Spleen (tissue), 11 donors: ENCODE data around the gene ROR1. TPM values are rescaled to one million over a fixed set of nuclear protein-coding genes. Genes with fewer than 3 reads are reported as not detected.

Experiments used
- DNase-seq: peaks from one replicate; pipeline ENCODE4 v3.0.0-alpha.2; 2020
- H3K27ac ChIP-seq, 8 donors: fragments of 200-600 bp; sonication (generic) in 7 of 8; 1 replicate in 4 of 8; 2 replicates in 4 of 8; pipeline versions ENCODE4 v1.5.0 to v1.8.0; 2016 to 2021; ENCODE audit warnings: inconsistent platforms in 4 of 8, mild to moderate bottlenecking in 4 of 8, moderate library complexity in 1 of 8
- H3K27me3 ChIP-seq, 7 donors: fragments of 200-600 bp; sonication (generic) in 6 of 7; replicated peaks in 1 of 7; 1 replicate in 4 of 7; 2 replicates in 3 of 7; pipeline versions ENCODE4 v1.5.0 to v1.8.0; 2016 to 2021; ENCODE audit warnings: inconsistent platforms in 3 of 7, mild to moderate bottlenecking in 1 of 7
- H3K36me3 ChIP-seq, 6 donors: fragments of 200-600 bp; sonication (generic) in 5 of 6; 1 replicate in 4 of 6; 2 replicates in 2 of 6; pipeline versions ENCODE4 v1.5.0 to v1.8.0; 2016 to 2021; ENCODE audit warnings: inconsistent platforms in 2 of 6
- H3K4me1 ChIP-seq, 6 donors: fragments of 200-600 bp; sonication (generic) in 5 of 6; 1 replicate in 3 of 6; 2 replicates in 3 of 6; pipeline versions ENCODE4 v1.5.0 to v1.8.0; 2016 to 2021; ENCODE audit warnings: inconsistent platforms in 3 of 6
- H3K4me3 ChIP-seq, 8 donors: fragments of 200-600 bp; sonication (generic) in 7 of 8; 1 replicate in 4 of 8; 2 replicates in 4 of 8; pipeline versions ENCODE4 v1.5.0 to v1.8.0; 2016 to 2021; ENCODE audit warnings: inconsistent platforms in 4 of 8, mild to moderate bottlenecking in 4 of 8, moderate library complexity in 2 of 8
- H3K9me3 ChIP-seq, 8 donors: fragments of 200-600 bp; sonication (generic) in 7 of 8; 1 replicate in 4 of 8; 2 replicates in 4 of 8; pipeline versions ENCODE4 v1.5.0 to v1.8.0; 2016 to 2021; ENCODE audit warnings: inconsistent platforms in 4 of 8
- POLR2A ChIP-seq, 3 donors: fragments of 450-650 bp; IDR thresholded peaks; one replicate each; pipeline ENCODE4 v1.5.1; 2017; ENCODE audit warnings: antibody characterized with exemption in 3 of 3, mild to moderate bottlenecking in 1 of 3
- POLR2AphosphoS5 ChIP-seq, 3 donors: sonication (generic); formaldehyde crosslinking; IDR thresholded peaks; one replicate each; pipeline ENCODE4 v1.5.1; 2017; ENCODE audit warnings: antibody characterized with exemption in 3 of 3
- WGBS, 5 donors: extraction: QIAGEN DNeasy Blood & Tissue Kit in 3 of 5; methylation state at CpG; one replicate each; pipeline versions ENCODE4 v1.1.5 to v1.1.7; 2013 to 2018; 5-methylcytosine and 5-hydroxymethylcytosine counted together
- intact Hi-C: fragments of 100-400 bp; cut with DNase I; formaldehyde crosslinking; loops from one replicate; pipeline ENCODE4 v1.15.0; 2023; ENCODE audit warnings: low total_unique reads
- polyA plus RNA-seq, 3 donors: library from polyadenylated mRNA; stranded (reverse); fragments of 200-250 nt; gene quantifications; one replicate each; pipeline ENCODE4 v1.2.1, GENCODE V29; 2013
- total RNA-seq, 7 donors: library from RNA; depleted of rRNA in 3 of 7; stranded (reverse); fragments of >200 nt in 3 of 7; fragmentation: NEBNext Ultra II Directional in 4 of 7; extraction: Animal tissue kit (Norgen Biotek cat#: 25700) in 4 of 7; gene quantifications; one replicate each; pipeline versions ENCODE4 v1.1.0 to v1.2.1, GENCODE V29; 2016 to 2021
- TF ChIP-seq, protein P1 (sequence below), 11 experiments: fragments of 200-600 bp in 7 of 11; fragments of 450-650 bp in 4 of 11; sonication (generic) in 4 of 11; IDR thresholded peaks in 8 of 11; conservative IDR thresholded peaks in 3 of 11; 1 replicate in 7 of 11; 2 replicates in 4 of 11; pipeline versions ENCODE4 v1.4.0 to v1.8.0; 2016 to 2021; ENCODE audit warnings: antibody characterized with exemption in 11 of 11, inconsistent platforms in 4 of 11, mild to moderate bottlenecking in 1 of 11
- donor health status: healthy with polysubstance abuse.
- donor health status: DM: no; HTN: no; CAD: no; lungs with moderate emphysema.
- donor health status: DM: no; HTN: no; CAD: no.
- donor health status: Bipolar disorder and iron deficiency.
- donor health status: healthy.
- donor health status: DM: no; HTN: no; CAD: no.
- donor health status: DM: yes; HTN: yes; CAD: no.

The ROR1 gene
- total and polyA plus RNA-seq, 10 donors: 0.43 to 12.3 (median 6.4) TPM

DNA sequence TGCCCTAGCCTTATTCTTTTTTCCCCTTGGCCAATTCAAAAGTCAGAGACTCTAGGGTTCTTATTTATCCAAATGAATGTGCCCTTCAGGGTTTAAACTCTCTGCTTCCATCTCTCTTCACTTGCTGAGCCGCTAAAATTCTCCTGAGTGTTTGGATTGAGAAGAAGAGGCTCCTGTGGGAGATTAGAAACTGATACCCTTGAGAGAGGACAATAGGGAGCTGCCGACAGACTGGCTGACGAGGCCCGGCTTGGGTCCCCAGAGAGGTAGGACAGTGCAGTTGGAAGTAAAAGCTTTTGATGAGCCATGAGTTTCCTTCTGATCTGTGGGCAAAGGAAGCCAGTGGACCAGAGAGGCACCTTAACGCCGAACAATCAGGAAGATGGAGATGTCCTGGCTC is 388.3 kb downstream of the ROR1 start:
- peaks cover 0 to 8% (median 0%) of the 10 kb centered on the region in 6 donors for H3K36me3 ChIP-seq
- H3K9me3 ChIP-seq: no peaks in the 10 kb centered on the region
- WGBS, 5 donors: 82 to 92% (median 91%) methylated on average over 6 of the region's 6 CpGs
- H3K27ac ChIP-seq: no peak overlapping the region
- no peaks in the 10 kb centered on the region for H3K4me1 ChIP-seq
- no peaks in the 10 kb centered on the region for H3K27me3 ChIP-seq
- no peak for DNase-seq
- H3K4me3 ChIP-seq: no peak overlapping the region
- TF ChIP-seq POLR2A (IDR thresholded peaks at IDR 0.05): no peak
- TF ChIP-seq POLR2AphosphoS5 (IDR thresholded peaks at IDR 0.05): no peak
- TF ChIP-seq, protein P1, sequence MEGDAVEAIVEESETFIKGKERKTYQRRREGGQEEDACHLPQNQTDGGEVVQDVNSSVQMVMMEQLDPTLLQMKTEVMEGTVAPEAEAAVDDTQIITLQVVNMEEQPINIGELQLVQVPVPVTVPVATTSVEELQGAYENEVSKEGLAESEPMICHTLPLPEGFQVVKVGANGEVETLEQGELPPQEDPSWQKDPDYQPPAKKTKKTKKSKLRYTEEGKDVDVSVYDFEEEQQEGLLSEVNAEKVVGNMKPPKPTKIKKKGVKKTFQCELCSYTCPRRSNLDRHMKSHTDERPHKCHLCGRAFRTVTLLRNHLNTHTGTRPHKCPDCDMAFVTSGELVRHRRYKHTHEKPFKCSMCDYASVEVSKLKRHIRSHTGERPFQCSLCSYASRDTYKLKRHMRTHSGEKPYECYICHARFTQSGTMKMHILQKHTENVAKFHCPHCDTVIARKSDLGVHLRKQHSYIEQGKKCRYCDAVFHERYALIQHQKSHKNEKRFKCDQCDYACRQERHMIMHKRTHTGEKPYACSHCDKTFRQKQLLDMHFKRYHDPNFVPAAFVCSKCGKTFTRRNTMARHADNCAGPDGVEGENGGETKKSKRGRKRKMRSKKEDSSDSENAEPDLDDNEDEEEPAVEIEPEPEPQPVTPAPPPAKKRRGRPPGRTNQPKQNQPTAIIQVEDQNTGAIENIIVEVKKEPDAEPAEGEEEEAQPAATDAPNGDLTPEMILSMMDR (IDR thresholded peaks at IDR 0.05 in 8 of 11, conservative IDR thresholded peaks at IDR 0.05 in 3 of 11): no peak
- intact Hi-C loops: no loop called here

DNA sequence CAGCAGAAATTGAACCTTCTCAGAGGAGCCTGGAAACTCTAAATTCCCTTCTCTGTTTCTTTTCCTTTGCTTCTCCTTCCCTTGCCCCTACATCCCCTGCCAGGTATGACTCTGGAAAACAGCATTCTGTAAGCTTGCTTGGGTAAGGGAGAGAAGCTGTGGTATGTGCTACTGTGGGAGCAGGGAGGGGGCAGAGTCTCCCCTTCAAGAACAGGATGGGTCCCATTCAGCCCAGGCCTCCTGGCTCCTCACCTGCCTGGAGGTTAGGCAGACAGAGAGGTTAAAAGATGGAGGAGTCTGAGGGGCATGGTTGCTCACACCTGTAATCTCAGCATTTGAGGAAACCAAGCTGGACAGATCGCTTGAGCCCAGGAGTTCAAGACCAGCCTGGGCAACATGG is 389.0 kb downstream of the ROR1 start:
- no peaks in the 10 kb centered on the region for H3K27me3 ChIP-seq
- no peak overlapping the region for H3K27ac ChIP-seq
- H3K4me3 ChIP-seq: no peak overlapping the region
- no peaks in the 10 kb centered on the region for H3K9me3 ChIP-seq
- H3K4me1 ChIP-seq: no peaks in the 10 kb centered on the region
- intact Hi-C loops: no loop called here
- no peak for DNase-seq
- WGBS, 5 donors: 71 to 100% (median 100%) methylated on average over 1 of the region's 1 CpG
- TF ChIP-seq POLR2AphosphoS5 (IDR thresholded peaks at IDR 0.05) (no peak), POLR2A (IDR thresholded peaks at IDR 0.05) (no peak)
- TF ChIP-seq, protein P1 (IDR thresholded peaks at IDR 0.05 in 8 of 11, conservative IDR thresholded peaks at IDR 0.05 in 3 of 11): no peak
- H3K36me3 ChIP-seq: peaks cover 0 to 8% (median 0%) of the 10 kb centered on the region in 6 donors

DNA sequence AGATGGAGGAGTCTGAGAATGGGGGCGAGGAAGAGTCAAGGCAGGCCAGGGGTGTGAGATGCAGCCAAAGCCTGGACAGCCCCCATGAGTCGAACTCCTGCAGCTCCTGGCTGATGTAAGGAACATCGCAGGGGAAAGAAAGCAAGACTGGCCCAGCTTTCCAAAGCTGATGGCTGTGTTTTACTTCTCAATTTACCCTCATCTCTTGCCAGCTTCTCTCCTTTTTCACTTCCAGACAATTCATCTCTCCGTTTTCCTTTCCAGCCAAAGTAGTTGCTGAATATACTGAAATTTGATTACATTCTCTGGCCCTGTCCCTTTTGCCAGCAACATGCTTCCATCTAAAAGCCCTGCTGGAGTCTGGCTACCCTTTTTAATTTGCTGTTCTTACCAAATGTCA is 389.6 kb downstream of the ROR1 start:
- TF ChIP-seq POLR2AphosphoS5 (IDR thresholded peaks at IDR 0.05) (no peak), POLR2A (IDR thresholded peaks at IDR 0.05) (no peak)
- TF ChIP-seq, protein P1 (IDR thresholded peaks at IDR 0.05 in 8 of 11, conservative IDR thresholded peaks at IDR 0.05 in 3 of 11): no peak
- H3K27me3 ChIP-seq: no peaks in the 10 kb centered on the region
- H3K4me3 ChIP-seq: no peak overlapping the region
- no peaks in the 10 kb centered on the region for H3K9me3 ChIP-seq
- no peak overlapping the region for H3K27ac ChIP-seq
- intact Hi-C loops: no loop called here
- no peak for DNase-seq
- H3K4me1 ChIP-seq: no peaks in the 10 kb centered on the region
- H3K36me3 ChIP-seq: peaks cover 0 to 8% (median 0%) of the 10 kb centered on the region in 6 donors
- WGBS, 5 donors: 79 to 91% (median 86%) methylated on average over 4 of the region's 4 CpGs

DNA sequence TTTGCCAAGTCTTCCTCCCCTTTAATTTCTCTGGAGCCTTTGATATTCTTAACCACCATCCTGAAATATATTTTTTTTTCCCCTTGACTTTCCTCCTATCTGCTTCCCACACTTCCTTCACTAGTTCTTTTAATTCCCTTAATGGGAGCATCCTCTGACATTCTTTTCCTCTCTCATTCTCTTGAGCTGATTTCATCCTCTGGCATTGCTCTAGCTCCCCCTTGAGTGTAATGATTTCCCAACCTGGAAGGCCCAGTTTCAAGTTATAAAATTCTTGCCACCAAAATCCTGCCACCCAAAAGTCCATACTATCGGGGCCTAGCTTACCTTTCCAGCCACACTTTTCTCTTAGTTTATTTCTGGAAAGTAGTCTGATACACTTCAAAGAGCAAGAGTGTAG is 390.2 kb downstream of the ROR1 start:
- DNase-seq: no peak
- intact Hi-C loops: no loop called here

More for the DNA sequence above, 390.2 kb downstream of the ROR1 start:
- Histone ChIP-seq H3K27ac (no peak overlapping the region), H3K4me3 (no peak overlapping the region), H3K9me3 (no peaks in the 10 kb centered on the region), H3K36me3 (peaks cover 0 to 8% (median 0%) of the 10 kb centered on the region in 6 donors), H3K4me1 (no peaks in the 10 kb centered on the region), H3K27me3 (no peaks in the 10 kb centered on the region)
- TF ChIP-seq, protein P1 (IDR thresholded peaks at IDR 0.05 in 8 of 11, conservative IDR thresholded peaks at IDR 0.05 in 3 of 11): no peak
- TF ChIP-seq POLR2AphosphoS5 (IDR thresholded peaks at IDR 0.05) (no peak), POLR2A (IDR thresholded peaks at IDR 0.05) (no peak)
- 65 to 97% (median 78%) methylated on average over 1 of the region's 1 CpG for WGBS, 5 donors
